Natural killer cell treated with Interleukin-12 subunit alpha and Interleukin-12 subunit beta and Interleukin-15 and Interleukin-18, amount 100 ng/mL, for 72 hours (primary cell): ENCODE results near the gene TBC1D24. TPM values are rescaled to one million over a fixed set of nuclear protein-coding genes. Genes with fewer than 3 reads are reported as not detected.
"Not testable (repeated sequence)": the region's sequence is repeated elsewhere in the genome, so short reads cannot be mapped to it uniquely, and the experiment has no call there.

ENCODE experiments used
- ATAC-seq, 2 donors: fragments of 150-1000 bp; cut with Tn5 transposase in 1 of 2; sonication (Bioruptor Pico), chemical (Tn5 transposase) in 1 of 2; 2 replicates each; pipeline ENCODE4 v1.10.0; 2021
- DNase-seq: peaks from one replicate; pipeline ENCODE4 v3.0.0; 2022; ENCODE audit warnings: low spot score
- H3K27ac Mint-ChIP-seq, 2 donors: 1 replicate in 1 of 2; 2 replicates in 1 of 2; pipeline ENCODE4 v1.8.0; 2022; ENCODE audit warnings: mixed read lengths in 2 of 2, mild to moderate bottlenecking in 1 of 2, moderate library complexity in 1 of 2
- H3K27me3 Mint-ChIP-seq, 2 donors: 1 replicate in 1 of 2; 2 replicates in 1 of 2; pipeline ENCODE4 v1.8.0; 2022; ENCODE audit warnings: mixed read lengths in 2 of 2
- H3K36me3 Mint-ChIP-seq: one replicate; pipeline ENCODE4 v1.8.0; 2022; ENCODE audit warnings: mixed read lengths
- H3K4me1 Mint-ChIP-seq, 2 donors: 1 replicate in 1 of 2; 2 replicates in 1 of 2; pipeline ENCODE4 v1.8.0; 2022; ENCODE audit warnings: low read depth in 2 of 2, mixed read lengths in 2 of 2, mild to moderate bottlenecking in 1 of 2
- H3K4me3 Mint-ChIP-seq: one replicate; pipeline ENCODE4 v1.8.0; 2022; ENCODE audit warnings: mixed read lengths
- H3K9me3 Mint-ChIP-seq: 2 replicates; pipeline ENCODE4 v1.8.0; 2022; ENCODE audit warnings: mixed read lengths
- total RNA-seq, 2 donors: library from RNA; stranded (reverse); gene quantifications; one replicate each; pipeline ENCODE4 v1.2.3, GENCODE V29; 2022

Gene TBC1D24
- total RNA-seq, 2 donors from 2014 or later: 22.0 to 39.9 TPM

DNA sequence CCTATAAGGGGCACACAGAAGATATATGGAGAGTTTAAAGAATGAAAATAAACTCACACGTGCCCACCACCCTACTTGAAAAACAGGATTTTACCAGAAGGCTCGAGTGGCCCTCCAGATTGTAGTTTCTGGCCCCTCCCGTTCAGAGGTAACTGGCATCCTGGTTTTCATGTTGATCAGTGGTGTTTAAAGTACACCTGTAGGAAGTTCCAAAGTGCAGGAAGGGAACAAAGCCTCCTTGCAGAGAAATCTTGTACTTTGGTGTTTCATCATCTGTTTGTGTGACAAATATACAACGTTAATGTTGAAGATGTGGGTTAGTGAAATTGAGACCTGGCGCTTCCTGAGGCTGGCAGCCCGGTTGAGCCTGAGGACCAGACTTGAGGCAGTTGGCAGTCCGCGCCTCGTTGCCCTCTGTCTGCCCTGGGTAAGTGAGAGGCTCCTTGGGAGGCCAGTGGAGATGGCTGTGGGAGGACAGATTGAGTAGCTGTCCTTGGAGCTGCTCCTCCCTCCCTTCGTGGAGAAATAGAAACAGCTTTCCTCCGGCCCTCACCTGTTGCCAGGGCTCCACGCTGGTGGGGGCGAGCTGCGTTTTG, 75.5 kb downstream of the TBC1D24 start:
- H3K27ac Mint-ChIP-seq, H3K9me3 Mint-ChIP-seq, H3K36me3 Mint-ChIP-seq, H3K27me3 Mint-ChIP-seq, DNase-seq, H3K4me3 Mint-ChIP-seq, H3K4me1 Mint-ChIP-seq, ATAC-seq: not testable (repeated sequence)

DNA sequence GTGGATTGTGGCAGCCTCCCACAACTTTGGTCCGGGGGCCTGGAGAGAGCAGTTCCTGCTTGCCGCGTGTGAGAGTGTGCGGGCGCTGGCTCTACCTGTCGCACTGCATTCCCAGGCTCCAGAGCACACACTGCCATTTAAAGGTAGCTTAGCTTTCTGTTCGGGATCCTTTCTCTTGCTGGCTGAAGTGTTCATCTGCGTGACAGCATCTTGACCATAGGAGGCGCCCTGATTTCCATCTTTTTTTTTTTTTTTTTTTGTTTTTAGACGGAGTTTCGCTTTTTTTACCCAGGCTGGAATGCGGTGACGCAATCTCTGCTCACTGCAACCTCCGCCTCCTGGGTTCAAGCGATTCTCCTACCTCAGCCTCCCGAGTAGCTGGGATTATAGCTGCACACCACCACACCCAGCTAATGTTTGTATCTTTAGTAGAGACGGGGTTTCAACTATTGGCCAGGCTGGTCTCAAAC, 76.5 kb downstream of the TBC1D24 start:
- not testable (repeated sequence) for H3K27ac Mint-ChIP-seq, DNase-seq, H3K27me3 Mint-ChIP-seq, ATAC-seq, H3K4me1 Mint-ChIP-seq, H3K4me3 Mint-ChIP-seq, H3K9me3 Mint-ChIP-seq, H3K36me3 Mint-ChIP-seq

DNA sequence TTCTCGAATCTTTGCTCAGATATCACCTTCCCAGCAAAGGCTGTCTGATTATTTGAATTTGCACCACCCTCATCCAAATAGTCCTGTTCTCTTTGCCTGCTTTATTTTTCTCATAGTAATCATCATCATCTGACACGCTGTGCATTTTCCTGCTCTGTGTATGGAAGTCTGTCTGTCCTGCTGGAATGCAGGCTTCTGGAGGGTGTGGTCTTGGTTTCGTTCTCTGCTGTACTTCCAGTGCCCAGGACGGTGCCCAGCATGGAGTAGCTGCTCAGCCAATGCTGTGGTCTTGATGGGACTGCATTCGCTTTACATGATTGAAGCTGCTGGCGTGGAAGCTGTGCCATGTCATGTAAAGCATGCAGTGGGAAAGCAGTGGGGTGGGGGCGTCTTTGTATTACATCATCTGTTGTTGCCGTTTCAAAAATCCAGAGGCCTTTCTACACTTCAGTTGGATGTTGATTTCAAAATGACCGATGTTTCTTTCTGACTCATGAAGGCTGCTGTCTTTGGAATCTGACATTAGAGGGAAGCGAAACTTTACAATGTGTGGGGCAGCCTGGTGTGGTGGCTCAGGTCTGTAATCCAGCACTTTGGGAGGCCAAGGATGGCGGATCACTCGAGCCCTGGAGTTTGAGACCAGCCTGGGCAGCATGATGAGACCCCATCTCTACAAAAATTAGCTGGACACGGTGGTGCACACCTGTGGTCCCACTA, 79.9 kb downstream of the TBC1D24 start:
- not testable (repeated sequence) for H3K36me3 Mint-ChIP-seq, H3K27me3 Mint-ChIP-seq, H3K4me3 Mint-ChIP-seq, H3K9me3 Mint-ChIP-seq, H3K4me1 Mint-ChIP-seq, H3K27ac Mint-ChIP-seq, ATAC-seq, DNase-seq

Other genes with a start within 250 kb of the TBC1D24 start
- gene DNASE1L2, start 238.7 kb upstream of the TBC1D24 start, total RNA-seq: 1 to 10 TPM in 1 of 2 donors, under 1 TPM in 1; 0.88 to 3.5 TPM
- gene ECI1, start 223.5 kb upstream of the TBC1D24 start, total RNA-seq: 10 to 100 TPM; 29.1 to 51.1 TPM
- gene RNPS1, start 207.0 kb upstream of the TBC1D24 start, total RNA-seq: 100 to 1,000 TPM; 256 to 334 TPM
- gene ABCA3, start 134.4 kb upstream of the TBC1D24 start, total RNA-seq: 10 to 100 TPM in 1 of 2 donors, 1 to 10 TPM in 1; 7.3 to 14.9 TPM
- gene CCNF, start 45.7 kb upstream of the TBC1D24 start, total RNA-seq: 10 to 100 TPM; 36.1 to 79.5 TPM
- 10 to 100 TPM in 1 of 2 donors, 1 to 10 TPM in 1; 8.6 to 39.0 TPM for gene TEDC2, start 15.0 kb upstream of the TBC1D24 start, total RNA-seq
- not detected for gene NTN3, start 3.8 kb upstream of the TBC1D24 start, total RNA-seq
- gene ATP6V0C, start 38.8 kb downstream of the TBC1D24 start, total RNA-seq: 100 to 1,000 TPM; 103 to 146 TPM
- gene AMDHD2, start 45.2 kb downstream of the TBC1D24 start, total RNA-seq: 10 to 100 TPM; 34.1 to 63.9 TPM
- gene CEMP1, start 56.3 kb downstream of the TBC1D24 start, total RNA-seq: not detected
- gene PDPK1, start 62.9 kb downstream of the TBC1D24 start, total RNA-seq: 10 to 100 TPM; 71.3 to 76.8 TPM
- 10 to 100 TPM; 46.2 to 65.0 TPM for gene KCTD5, start 207.4 kb downstream of the TBC1D24 start, total RNA-seq
- gene PRSS27, start 245.1 kb downstream of the TBC1D24 start, total RNA-seq: 1 to 10 TPM; 1.1 to 1.4 TPM